Measurements from ENCODE around the gene C2orf76. TPM values are rescaled to one million over a fixed set of nuclear protein-coding genes. Genes with fewer than 3 reads are reported as not detected.

The C2orf76 gene
- total and polyA plus RNA-seq, 7 donors = 11.1 to 26.4 (median 17.6) TPM

DNA sequence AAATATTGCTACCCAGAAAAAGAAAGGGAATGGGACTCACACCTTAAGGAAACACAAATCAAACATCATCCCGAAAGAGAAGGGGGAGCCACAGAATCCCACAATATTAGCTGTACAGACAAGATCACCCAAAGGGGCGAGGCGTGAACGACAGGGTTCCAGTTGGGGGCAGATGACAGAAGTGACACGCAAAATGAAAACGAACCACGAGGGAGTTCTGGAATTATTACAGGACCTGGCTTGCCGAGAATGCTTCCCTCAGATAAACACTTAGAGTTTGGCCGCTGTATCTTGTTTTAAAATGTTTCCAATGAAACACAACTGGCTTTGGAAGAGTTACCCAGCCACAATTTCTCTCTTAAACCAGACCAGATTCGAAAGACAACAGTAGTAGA is 60.4 kb downstream of the C2orf76 start:
- TF ChIP-seq CTCF (IDR thresholded peaks at IDR 0.05) = no peak
- TF ChIP-seq POLR2AphosphoS5 (IDR thresholded peaks at IDR 0.05) = no peak
- TF ChIP-seq EP300 (IDR thresholded peaks at IDR 0.05) = no peak
- TF ChIP-seq POLR2A (IDR thresholded peaks at IDR 0.05) = no peak
- intact Hi-C loops (cut with DNase I) = no loop called here
- Histone ChIP-seq H3K9me3 (no peaks in the 10 kb centered on the region), H3K4me3 (peak overlapping the region in 3 of 4 donors; percentile 11 to 18 (median 13)), H3K36me3 (no peaks in the 10 kb centered on the region), H3K27ac (peak overlapping the region in 3 of 4 donors; percentile 17 to 50 (median 44)), H3K4me1 (peaks cover 0 to 20% (median 0%) of the 10 kb centered on the region in 4 donors), H3K27me3 (no peaks in the 10 kb centered on the region)
- no peak for DNase-seq
- WGBS, 2 donors = 60 to 74% methylated on average over 10 of the region's 10 CpGs

DNA sequence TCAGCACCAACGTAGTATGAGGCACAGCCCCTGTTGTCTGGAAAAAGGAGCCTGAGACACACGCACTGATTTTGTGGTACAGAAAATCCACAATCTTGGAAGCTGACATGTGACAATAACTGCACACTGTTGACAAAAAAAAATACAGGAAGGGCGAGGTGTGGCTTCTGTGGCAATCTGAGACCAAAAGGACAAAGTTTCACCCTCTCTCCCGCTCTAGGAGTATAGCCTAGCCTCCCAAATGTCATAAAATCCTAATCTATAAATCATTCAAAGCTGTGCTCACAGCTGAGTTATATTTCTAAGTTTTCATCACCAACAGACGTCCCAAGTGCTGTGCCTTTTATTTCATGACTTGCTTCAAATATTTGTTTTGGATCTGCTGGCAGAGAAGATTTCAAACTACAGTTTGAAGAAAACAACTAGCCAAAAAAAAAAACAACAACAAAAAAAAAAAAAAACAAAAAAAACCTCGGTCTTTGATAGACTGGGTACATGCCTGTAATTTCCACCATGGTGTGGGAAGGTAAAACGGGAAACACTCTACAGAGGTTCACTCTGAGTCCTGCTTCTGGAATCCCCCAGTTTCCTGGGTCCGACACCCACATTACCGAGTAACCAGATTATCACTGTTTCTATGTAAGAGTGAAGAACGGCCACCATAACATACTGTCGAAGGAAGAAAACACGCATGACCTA is 61.0 kb downstream of the C2orf76 start:
- DNase-seq = no peak
- peak overlapping the region in 3 of 4 donors; percentile 17 to 50 (median 44) for H3K27ac ChIP-seq
- intact Hi-C loops (cut with DNase I) = no loop called here

DNA sequence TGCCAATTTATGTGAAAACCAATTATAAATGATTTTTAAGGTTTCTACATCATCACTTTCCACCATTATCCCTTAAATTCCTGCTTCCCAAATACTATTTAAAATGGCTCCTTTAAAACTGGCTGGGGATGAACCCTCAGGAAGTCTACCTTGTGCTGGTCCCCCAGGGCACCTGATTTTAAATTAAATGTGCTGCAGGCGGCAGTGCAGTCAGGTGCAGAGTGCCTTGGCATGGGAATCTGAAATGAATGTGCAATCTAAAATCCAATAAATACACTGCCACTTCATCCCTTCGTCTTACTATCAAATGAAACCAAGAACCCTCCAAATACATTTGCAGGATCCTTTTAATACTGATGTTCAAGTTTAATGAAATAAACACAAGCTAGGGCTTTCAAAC is 61.8 kb downstream of the C2orf76 start:
- Histone ChIP-seq H3K27ac (no peak overlapping the region), H3K4me1 (peaks cover 0 to 20% (median 0%) of the 10 kb centered on the region in 4 donors), H3K36me3 (no peaks in the 10 kb centered on the region), H3K9me3 (no peaks in the 10 kb centered on the region), H3K27me3 (no peaks in the 10 kb centered on the region), H3K4me3 (no peak overlapping the region)
- whole genome bisulfite sequencing, 2 donors = 21 to 69% methylated on average over 2 of the region's 2 CpGs
- TF ChIP-seq CTCF (IDR thresholded peaks at IDR 0.05) (no peak), EP300 (IDR thresholded peaks at IDR 0.05) (no peak), POLR2AphosphoS5 (IDR thresholded peaks at IDR 0.05) (no peak), POLR2A (IDR thresholded peaks at IDR 0.05) (no peak)
- DNase-seq = no peak
- intact Hi-C loops (cut with DNase I) = no loop called here

More for the DNA sequence above, 61.0 kb downstream of the C2orf76 start:
- H3K36me3 ChIP-seq = no peaks in the 10 kb centered on the region
- peak overlapping the region in 3 of 4 donors; percentile 11 to 18 (median 13) for H3K4me3 ChIP-seq
- H3K9me3 ChIP-seq = no peaks in the 10 kb centered on the region
- WGBS, 2 donors = 29 to 67% methylated on average over 12 of the region's 12 CpGs
- no peak for TF ChIP-seq EP300 (IDR thresholded peaks at IDR 0.05)
- no peaks in the 10 kb centered on the region for H3K27me3 ChIP-seq
- peaks cover 0 to 20% (median 0%) of the 10 kb centered on the region in 4 donors for H3K4me1 ChIP-seq

GRCh38 chr2:119301413-119301812 is 65.2 kb downstream of the C2orf76 start:
- WGBS, 2 donors = 93 to 98% methylated on average over 6 of the region's 6 CpGs
- Histone ChIP-seq H3K27ac (no peak overlapping the region), H3K9me3 (no peaks in the 10 kb centered on the region), H3K4me3 (no peak overlapping the region), H3K36me3 (no peaks in the 10 kb centered on the region), H3K4me1 (peaks cover 0 to 14% (median 0%) of the 10 kb centered on the region in 4 donors), H3K27me3 (no peaks in the 10 kb centered on the region)
- intact Hi-C loops (cut with DNase I) = no loop called here
- TF ChIP-seq EP300 (IDR thresholded peaks at IDR 0.05) (no peak), POLR2A (IDR thresholded peaks at IDR 0.05) (no peak), CTCF (IDR thresholded peaks at IDR 0.05) (no peak), POLR2AphosphoS5 (IDR thresholded peaks at IDR 0.05) (no peak)
- DNase-seq = no peak

- TF ChIP-seq POLR2AphosphoS5 (IDR thresholded peaks at IDR 0.05) = no peak
- no peak for TF ChIP-seq EP300 (IDR thresholded peaks at IDR 0.05)
- intact Hi-C loops (cut with DNase I) = no loop called here
- no peaks in the 10 kb centered on the region for H3K9me3 ChIP-seq
- no peak overlapping the region for H3K27ac ChIP-seq
- peaks cover 0 to 4% (median 0%) of the 10 kb centered on the region in 4 donors for H3K36me3 ChIP-seq
- H3K4me3 ChIP-seq = no peak overlapping the region
- DNase-seq = no peak
- H3K27me3 ChIP-seq = no peaks in the 10 kb centered on the region
- H3K4me1 ChIP-seq = peaks cover 0 to 6% (median 0%) of the 10 kb centered on the region in 4 donors
- WGBS, 2 donors = 90 to 91% methylated on average over 10 of the region's 10 CpGs
These were observed 70.8 kb downstream of the C2orf76 start for GRCh38 chr2:119295688-119296375.
